GM21528 (cell line): ENCODE measurements around the gene BST1.
"Not testable (repeated sequence)": the region's sequence is repeated elsewhere in the genome, so short reads cannot be mapped to it uniquely, and the experiment has no call there.

ENCODE experiments used
- ATAC-seq: cut with Tn5 transposase; IDR thresholded peaks from one replicate; pipeline ENCODE4 v1.9.1; 2021; ENCODE audit warnings: mild to moderate bottlenecking, moderate library complexity; ENCODE audit not compliant: unreplicated experiment, low FRiP score

BST1 gene

DNA sequence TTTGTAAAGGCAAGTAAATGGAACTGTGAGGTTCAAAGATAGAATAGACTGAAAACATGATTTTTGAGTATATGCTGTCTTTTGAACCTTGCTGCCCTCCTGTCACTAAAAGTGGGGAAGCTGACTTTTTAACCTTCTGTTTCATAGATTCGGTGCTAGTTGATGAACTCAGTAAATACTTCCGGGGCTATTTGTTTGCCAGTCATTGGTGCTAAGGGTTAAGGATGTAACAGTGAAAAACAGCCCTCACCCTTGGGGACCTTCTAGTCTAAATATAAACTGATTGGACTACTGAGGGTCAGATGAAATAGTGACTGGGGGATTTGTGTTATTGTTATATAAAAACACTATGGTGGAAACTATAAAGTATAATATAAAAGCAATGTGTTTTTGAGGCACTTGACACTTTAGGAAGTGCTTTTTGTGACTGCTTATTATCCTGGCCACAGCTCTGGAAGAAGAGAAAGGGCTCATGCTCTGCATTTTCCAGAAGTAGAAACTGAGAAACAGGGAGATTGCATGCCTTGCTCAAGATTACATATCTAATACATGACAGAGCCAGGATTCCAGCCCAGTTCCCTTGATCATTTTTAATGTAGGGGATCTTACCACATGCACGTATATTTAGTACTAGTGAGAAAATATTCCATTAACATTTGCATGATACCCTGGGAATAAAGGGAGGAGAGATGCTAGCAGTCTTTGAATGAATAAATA, 3.9 kb downstream of the BST1 start:
- no peak for ATAC-seq

DNA sequence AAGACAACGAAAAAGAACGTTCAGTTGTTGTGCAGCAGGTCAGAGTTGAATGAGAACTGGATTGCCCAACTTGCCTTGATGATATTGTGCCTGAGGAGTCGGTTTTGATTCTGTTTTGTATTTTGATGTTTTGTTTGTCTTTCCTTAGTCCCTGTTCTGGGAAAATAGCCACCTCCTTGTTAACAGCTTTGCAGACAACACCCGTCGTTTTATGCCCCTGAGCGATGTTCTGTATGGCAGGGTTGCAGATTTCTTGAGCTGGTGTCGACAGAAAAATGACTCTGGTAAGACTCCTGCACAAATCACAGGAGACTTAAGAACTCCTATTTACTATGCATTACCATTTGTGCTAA, 4.5 kb downstream of the BST1 start:
- ATAC-seq: no peak

DNA sequence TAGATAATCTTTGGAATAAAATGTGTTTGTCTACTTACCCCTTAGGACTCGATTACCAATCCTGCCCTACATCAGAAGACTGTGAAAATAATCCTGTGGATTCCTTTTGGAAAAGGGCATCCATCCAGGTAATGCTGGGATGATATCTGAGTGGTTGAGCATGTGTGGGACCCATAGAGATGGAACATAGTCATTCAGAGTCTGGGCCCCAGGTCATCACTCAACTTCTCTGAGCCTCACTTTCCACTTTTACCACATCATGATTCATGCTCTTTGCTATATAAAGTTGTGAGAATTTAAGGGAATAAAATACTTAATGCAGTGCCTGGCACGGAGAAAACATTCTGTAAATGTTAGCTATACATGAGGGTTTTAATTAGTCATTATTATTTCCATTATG, 8.9 kb downstream of the BST1 start:
- no peak for ATAC-seq

DNA sequence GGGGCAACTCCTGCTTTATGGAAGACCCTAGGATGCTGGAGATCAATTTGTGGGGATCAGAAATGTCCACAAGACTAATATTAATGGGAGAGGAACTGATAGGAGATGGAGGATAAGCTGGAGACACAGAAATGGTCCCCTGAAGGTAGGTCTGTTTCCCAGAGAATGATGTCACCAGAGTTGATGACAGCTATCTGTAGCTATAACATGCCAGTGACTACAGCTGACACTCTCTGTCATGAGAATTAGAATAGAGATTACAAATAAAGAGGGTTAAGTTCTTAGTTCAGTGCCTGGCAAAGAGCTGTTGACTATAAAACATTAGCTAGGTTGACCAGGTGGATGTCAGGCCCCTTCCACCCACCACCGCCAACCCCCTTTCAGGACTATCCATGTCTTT, 9.3 kb downstream of the BST1 start:
- no peak for ATAC-seq

DNA sequence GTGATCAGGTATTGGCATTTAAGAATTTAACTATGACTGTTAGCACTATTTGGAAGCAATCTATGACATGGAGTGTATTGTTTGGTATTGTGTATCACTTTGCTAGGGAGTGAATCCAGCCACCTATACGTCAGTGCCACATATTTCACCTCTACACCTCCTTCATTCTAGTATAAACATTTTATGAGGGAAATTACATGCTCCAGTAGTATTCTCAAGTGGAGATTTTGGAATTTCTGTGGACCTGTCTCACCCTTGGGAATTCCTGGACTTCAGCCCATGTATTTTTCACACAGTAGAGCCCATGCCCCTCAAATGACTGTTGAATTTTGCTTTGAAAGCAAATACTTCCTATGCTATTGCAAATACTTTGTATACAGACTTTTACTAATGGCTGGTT, 11.3 kb downstream of the BST1 start:
- no peak for ATAC-seq

DNA sequence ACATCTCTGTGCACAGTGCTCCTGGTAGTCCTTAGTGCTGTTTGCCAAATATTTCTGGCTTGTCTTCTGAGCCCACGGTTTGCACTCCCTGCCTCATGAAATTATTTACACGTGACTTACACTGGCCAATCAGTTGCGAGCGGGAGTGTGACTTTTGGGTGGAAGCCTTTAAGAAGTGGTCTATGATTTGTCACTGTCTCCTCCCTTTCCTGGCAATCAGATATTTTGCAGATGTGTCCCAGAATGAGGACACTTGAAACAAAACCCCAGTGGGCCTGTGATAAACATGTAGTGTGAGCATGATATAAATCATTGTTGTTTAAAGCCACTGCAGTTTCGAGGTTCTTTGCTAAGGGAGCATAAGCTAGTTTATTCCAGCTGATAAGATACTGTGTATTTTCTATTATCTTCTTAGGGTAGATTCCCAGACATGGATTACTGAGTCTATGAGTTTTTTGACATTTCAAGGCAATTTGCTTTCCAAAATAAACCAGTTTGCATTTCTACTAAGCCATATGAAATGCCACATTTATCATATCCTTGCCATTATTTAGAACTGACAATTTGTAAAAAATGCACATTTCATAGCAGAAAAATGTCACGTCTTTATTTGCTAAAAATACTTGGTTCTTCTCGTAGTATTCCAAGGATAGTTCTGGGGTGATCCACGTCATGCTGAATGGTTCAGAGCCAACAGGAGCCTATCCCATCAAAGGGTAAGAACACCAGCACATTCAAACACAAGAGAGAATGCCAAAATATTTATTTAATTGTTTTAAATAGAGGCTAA, 12.0 kb downstream of the BST1 start:
- no peak for ATAC-seq

DNA sequence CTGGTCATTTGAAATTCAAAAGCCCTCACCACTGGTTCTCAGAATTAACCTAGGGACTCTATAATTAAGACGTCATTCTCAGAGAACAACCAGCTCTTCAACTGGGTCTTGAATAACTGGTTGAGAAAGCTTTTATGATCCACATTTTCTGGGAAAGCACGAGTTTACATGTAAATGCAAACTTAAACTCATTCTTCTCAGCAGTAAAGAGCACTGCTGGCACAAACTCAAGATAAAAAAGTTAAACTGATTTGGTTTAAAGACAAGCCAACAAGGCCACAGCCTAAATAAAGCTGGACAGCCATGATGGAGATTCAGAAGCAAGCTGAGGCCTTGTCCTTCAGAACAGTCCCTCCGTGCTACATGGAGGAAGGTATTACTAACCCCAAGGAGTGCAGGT, 13.2 kb downstream of the BST1 start:
- ATAC-seq: no peak

DNA sequence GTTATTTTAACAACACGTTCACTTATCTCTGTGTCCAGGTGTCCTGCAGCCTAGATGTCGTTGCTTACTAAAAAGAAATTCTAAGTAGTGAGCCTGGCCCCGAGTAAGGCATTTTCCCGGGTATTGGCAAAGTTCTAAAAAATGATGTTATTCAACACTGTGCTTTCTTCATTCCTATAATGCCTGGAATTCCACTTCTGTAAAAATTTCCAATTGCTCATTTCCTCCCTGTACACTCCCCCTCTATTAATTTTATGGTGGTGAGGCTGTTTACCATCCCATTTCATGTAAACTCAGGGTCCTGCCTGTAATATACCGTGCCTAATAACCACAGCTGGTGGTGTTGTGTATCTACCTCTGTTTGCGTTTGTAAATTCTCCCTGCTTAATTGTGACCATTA, 14.2 kb downstream of the BST1 start:
- ATAC-seq: no peak

DNA sequence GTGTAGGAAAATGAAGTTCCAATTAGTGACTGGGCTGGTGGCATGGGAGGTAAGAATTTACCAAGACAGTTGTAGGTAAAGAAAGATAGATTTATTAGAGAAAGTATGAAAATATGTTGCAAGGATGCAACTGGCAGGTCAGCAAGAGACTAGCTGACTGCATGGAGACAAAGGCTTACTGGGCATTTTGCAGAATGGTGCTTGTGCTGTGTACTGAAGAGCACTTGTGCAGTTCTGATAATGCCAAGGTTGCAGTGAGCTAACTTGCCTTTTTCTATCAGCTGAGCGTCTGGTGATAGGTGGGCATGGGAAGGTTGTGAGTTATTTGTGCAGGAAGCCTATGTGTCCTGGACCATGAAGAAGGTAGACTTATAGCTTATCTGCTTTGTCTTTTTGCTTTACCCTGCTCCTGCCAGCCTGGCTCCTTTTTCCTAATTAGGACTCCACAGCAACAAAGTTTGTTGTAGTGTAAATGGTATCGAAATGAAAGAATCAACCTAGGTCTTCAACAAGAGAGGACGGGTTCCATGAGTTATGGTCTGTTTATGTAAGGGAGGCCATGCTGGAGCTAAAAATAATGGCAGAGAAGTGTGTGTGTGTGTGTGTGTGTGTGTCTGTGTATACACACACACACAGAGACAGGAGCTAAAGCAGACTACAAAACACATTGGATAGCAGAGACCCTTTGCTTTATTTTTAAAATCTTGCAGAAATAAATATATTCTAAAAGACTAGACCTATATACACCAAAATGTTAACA, 15.0 kb downstream of the BST1 start:
- ATAC-seq: no peak

DNA sequence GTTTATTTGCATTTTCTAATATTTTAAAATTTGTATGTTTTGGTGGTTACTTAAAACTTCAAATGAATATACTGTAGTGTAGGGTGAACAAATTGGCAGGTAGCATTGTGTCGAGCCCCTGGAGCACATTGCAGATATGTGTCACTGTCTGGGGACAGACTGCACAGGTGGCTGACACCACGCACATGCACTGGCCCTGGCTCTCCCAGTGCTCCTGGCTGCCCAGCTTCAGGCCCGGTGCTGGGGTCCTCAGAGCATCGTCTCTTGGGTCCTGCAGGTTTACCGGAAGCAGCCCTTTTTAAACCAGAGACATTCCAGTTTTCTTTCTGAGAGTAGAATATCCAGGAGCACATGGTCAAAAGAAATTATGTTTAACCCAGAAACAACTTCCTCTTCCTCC, 15.6 kb downstream of the BST1 start:
- ATAC-seq: no peak

DNA sequence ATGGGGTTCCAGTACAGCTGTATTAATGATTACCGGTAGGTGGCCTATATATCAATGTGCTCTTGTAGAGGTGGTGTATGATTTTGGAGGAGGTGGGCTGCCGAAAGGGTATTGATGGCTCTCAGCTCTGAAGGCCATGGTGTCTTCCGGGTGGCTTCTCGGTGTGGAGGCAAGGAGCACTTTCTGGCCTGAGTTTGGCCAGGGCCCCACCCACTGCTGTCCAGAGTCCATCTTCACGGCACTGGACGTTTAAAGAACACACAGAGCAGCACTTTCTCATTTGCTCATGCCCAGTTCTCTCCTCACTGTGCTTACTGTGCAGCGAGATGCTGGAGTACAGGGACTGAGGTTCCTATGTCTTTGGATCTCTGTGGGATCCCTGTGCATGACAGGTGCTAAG, 16.1 kb downstream of the BST1 start:
- ATAC-seq: no peak

DNA sequence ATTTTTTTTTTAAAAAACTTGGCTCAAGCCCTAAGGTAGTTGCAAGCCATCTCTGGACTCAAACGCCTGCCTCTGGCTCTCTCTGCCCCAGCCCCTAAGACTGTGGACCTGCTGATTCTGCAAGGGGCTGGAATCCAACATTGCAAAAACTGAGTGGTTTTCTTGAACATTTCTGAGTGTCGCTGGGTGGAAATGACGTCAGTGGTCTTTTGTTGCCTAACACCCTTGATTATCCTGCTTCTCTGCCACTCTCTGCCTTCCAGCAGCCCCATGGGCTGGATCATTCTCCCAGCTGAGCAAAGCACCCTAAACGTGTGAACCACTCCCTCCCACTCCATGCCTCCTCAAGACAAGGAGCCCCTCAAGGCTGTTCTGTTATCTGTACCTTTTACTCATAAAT, 16.6 kb downstream of the BST1 start:
- ATAC-seq: no peak

DNA sequence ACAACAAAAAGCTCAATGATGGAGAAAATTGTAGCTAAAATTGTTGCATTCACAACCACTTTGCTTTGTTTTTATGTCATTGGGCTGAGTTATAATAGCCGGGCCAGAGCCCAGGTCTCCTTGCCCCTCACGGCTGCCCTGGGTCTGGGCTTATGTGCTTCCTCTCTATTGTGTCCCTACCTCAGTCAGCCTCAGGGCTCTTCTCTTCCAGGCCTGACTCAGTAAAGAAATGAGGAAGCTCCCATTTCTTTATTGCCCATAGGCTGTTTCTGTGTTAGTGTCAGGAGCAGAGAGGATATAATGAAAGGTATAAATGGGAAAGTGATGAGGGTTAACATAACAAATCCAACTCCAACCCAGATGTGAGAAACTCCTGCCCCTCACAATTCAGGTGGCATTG, 18.0 kb downstream of the BST1 start:
- no peak for ATAC-seq

DNA sequence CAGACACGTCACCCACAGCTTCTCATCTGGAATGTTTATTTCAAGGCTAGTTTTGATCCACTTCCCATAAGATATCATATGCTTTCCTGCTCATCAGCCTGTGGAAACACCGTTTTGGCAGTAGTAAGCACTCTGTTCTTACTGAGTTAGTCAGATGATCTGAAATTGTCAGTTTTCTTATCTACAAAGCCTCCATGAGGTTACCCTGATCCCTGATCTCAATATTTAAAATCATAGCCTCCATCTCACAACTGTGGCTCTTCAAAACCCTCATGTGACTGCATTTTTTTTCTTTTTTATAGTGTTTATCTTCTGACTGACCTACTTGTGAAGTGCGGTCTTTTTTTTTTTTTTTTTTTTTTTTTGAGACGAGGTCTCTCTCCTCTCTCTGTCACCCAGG, 22.7 kb downstream of the BST1 start:
- no peak for ATAC-seq

DNA sequence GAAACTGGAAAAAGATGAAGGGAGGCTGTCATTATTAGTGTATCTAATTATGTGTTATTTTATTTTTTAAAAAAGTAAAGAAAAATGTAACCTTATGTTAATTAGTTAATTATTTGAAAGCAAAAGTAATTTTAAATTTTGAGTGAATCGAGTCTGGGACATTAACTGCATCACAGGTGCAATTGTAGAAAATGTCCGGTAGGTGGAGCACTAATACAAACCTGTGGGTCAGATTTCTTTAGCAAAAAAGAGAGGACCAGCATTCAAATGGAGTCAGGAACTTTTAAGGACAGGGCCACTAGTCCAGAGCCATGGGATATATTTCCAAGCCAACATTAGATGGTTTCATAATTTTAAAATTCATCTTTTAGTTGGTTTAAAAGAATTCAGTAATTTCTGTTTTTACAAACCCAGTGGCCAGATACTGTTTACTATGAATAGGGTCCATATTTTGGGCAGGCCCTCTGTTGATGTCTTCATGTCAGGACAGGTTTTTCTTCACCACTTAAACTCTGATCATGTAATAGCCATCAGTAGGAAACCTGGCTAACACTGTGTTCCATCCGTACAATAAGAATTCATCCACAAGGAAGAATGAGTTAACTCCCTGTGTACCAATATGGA, 27.2 kb downstream of the BST1 start:
- ATAC-seq: no peak

DNA sequence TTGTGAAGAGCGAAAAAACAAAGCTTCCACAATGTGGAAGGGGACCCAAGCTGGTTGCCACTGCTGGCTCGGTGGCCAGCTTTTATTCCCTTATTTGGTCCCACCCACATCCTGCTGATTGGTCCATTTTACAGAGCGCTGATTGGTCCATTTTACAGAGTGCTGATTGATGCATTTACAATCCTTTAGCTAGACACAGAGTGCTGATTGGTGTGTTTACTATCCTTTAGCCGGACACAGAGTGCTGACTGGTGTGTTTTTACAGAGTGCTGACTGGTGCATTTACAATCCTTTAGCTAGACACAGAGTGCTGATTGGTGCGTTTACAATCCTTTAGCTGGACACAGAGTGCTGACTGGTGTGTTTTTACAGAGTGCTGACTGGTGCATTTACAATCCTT, 30.2 kb downstream of the BST1 start:
- ATAC-seq: not testable (repeated sequence)

DNA sequence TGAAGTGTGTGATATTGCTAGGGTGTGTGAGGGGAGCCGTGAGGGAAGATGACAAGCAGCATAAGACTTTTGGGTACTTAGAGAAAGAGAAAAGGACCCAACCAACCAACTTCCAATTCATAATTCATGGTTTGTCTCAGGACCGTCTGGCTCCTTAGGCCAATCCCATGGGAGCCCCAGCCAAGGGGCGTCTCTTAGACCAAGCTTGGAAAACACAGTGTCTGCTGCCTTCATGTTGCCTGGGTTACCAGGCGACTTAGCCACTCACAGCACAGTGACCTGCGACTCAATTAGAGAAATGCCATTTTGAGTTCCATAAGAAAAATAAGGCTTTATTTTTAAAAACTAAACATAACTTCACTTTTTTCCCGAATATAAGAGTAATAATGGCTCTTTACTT, 32.7 kb downstream of the BST1 start:
- no peak for ATAC-seq

DNA sequence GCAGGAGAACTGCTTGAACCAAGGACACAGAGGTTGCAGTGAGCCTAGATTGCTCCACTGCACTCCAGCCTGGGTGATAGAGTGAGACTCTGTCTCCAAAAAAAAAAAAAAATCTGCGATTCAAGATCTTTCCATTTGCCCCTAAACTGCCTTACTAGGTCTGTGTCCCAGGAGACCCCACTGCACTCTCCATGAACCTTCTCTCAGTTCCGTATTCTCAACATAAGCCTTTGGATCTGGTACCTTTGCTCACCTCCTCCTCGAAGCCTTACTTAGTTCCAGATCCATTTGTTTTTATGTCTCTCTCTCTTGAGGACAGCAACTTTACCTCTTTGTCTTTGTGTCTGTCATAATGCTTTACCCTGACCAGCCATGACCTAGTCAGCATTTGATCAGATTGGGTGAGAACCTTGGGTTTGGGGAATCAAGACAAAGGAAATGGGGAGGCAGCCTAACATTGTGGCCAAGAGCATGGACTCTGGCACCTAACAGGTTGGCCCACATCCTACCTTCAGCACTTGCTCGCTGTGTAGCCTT, 33.7 kb downstream of the BST1 start:
- no peak for ATAC-seq

DNA sequence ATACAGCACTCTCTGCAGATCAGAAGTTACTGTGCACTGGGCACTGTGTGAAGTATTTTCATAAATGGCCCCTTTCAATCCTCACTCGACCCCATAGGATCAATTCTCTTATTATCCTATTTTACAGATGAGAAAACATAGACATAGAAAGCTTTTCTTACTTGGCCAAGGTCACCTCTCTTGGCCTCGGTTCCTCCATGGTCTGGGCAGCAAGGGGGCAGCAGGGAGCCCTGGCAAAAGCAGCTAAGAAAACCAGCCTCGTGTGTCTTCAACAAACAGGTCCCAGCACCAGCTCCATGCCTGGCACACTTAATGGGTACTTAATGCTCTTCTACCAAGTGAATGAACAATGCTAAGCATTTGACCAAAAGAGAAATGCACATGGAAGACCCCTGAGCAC, 34.4 kb downstream of the BST1 start:
- no peak for ATAC-seq

DNA sequence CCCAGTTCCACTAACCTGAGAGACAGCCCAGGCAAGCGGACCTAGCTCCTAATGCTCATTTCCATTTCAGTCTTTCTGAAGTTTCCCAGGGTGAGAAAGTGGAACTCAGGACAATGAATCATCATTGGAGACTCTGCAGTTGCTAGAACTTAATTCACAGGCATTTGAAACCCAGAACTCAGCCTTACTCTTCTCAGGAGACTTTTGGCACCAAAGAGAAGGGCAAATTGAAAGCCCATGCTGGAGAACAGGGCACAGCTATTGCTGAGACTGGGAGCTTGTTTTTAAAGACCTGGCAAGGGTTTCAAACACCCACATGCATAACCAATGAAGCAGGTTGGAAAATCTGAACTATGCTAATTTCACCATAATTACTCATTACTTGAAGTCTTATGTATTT, 36.0 kb downstream of the BST1 start:
- ATAC-seq: no peak
